Astrocyte (in vitro differentiated cells and primary cell): ENCODE data around the gene DYRK4. TPM values are rescaled to one million over a fixed set of nuclear protein-coding genes. Genes with fewer than 3 reads are reported as not detected.
A peak's percentile ranks its signal among the peaks of the same experiment; 100 is the strongest.

Experiments used
- DNase-seq: peaks from one replicate; pipeline ENCODE4 v3.0.0-alpha.2; 2010; ENCODE audit warnings: low read depth
- FAIRE-seq: peaks from 2 replicates; lab custom pipeline; 2011; peaks lifted over from hg19 to GRCh38; lab: Jason Lieb, UNC
- H2AFZ ChIP-seq: 2 replicates; pipeline ENCODE4 v1.6.0; 2012; ENCODE audit warnings: low read depth, low read length, inconsistent platforms
- H3K27ac ChIP-seq: 2 replicates; pipeline ENCODE4 v1.5.1; 2011; ENCODE audit warnings: low read depth, low read length, inconsistent platforms
- H3K27me3 ChIP-seq: 2 replicates; pipeline ENCODE4 v1.6.0; 2011; ENCODE audit warnings: low read length, inconsistent platforms; ENCODE audit not compliant: insufficient read depth
- H3K36me3 ChIP-seq: 2 replicates; pipeline ENCODE4 v1.5.1; 2011; ENCODE audit warnings: low read length, inconsistent platforms; ENCODE audit not compliant: insufficient read depth
- H3K4me1 ChIP-seq: 2 replicates; pipeline ENCODE4 v1.5.1; 2011; ENCODE audit warnings: low read length, inconsistent platforms; ENCODE audit not compliant: insufficient read depth
- H3K4me2 ChIP-seq: 2 replicates; pipeline ENCODE4 v1.6.0; 2012; ENCODE audit warnings: low read length, inconsistent platforms
- H3K4me3 ChIP-seq: 2 replicates; pipeline ENCODE4 v1.5.1; 2011; ENCODE audit warnings: low read depth, mild to moderate bottlenecking, low read length, inconsistent platforms; ENCODE audit not compliant: insufficient read depth
- H3K79me2 ChIP-seq: 2 replicates; pipeline ENCODE4 v1.6.0; 2012; ENCODE audit warnings: mild to moderate bottlenecking, low read length, inconsistent platforms; ENCODE audit not compliant: insufficient read depth
- H3K9ac ChIP-seq: 2 replicates; pipeline ENCODE4 v1.6.0; 2012; ENCODE audit warnings: mild to moderate bottlenecking, low read length, inconsistent platforms
- H3K9me3 ChIP-seq: 2 replicates; pipeline ENCODE4 v1.5.1; 2012; ENCODE audit warnings: low read depth, mild to moderate bottlenecking, low read length, inconsistent platforms; ENCODE audit not compliant: insufficient read depth
- H4K20me1 ChIP-seq: 2 replicates; pipeline ENCODE4 v1.6.0; 2012; ENCODE audit warnings: low read length, inconsistent platforms; ENCODE audit not compliant: insufficient read depth
- H3K27ac Mint-ChIP-seq: one replicate; pipeline ENCODE4 v1.8.0; 2021; ENCODE audit warnings: mild to moderate bottlenecking, mixed read lengths; ENCODE audit not compliant: unreplicated experiment
- H3K27me3 Mint-ChIP-seq: one replicate; pipeline ENCODE4 v1.8.0; 2021; ENCODE audit warnings: low read depth, mixed read lengths; ENCODE audit not compliant: unreplicated experiment
- H3K36me3 Mint-ChIP-seq: one replicate; pipeline ENCODE4 v1.8.0; 2021; ENCODE audit warnings: low read depth, mixed read lengths; ENCODE audit not compliant: unreplicated experiment
- H3K4me1 Mint-ChIP-seq: one replicate; pipeline ENCODE4 v1.8.0; 2021; ENCODE audit warnings: low read depth, mixed read lengths; ENCODE audit not compliant: unreplicated experiment
- H3K4me3 Mint-ChIP-seq: one replicate; pipeline ENCODE4 v1.8.0; 2021; ENCODE audit warnings: mild to moderate bottlenecking, moderate library complexity, mixed read lengths; ENCODE audit not compliant: unreplicated experiment
- H3K9me3 Mint-ChIP-seq: one replicate; pipeline ENCODE4 v1.8.0; 2021; ENCODE audit warnings: mild to moderate bottlenecking, mixed read lengths; ENCODE audit not compliant: unreplicated experiment
- EZH2 ChIP-seq: IDR thresholded peaks from 2 replicates; pipeline ENCODE4 v1.6.1; 2012; ENCODE audit warnings: mild to moderate bottlenecking, low read length, inconsistent platforms; ENCODE audit not compliant: insufficient read depth
- total RNA-seq: library from RNA; stranded (reverse); gene quantifications from 2 replicates; pipeline ENCODE4 v1.2.1, GENCODE V29; 2021
- TF ChIP-seq, protein P1 (sequence below): IDR thresholded peaks from 2 replicates; pipeline ENCODE4 v1.5.1; 2011; ENCODE audit warnings: low read depth, mild to moderate bottlenecking, inconsistent platforms, low read length, moderate library complexity; ENCODE audit not compliant: insufficient read depth

Gene DYRK4
- total RNA-seq, 1 donor from 2014 or later: 33.9 TPM

DNA sequence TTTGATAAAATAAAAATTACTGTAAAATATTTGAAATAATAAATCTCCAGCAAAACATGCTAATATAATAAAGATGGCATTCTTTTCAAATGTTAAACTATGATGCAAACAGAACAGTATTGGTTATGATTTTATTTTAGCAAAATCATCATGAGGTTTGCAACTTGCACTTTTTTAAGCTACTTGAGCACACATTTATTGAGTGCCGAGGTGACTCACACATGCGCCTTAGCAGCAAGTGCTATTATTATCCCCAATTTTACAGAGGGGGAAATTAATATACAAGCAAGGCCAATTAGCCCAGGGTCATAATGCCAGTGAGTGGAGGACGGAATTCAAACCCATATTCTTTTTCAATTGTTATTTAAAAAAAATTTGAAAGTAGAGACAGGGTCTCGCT, 7.3 kb downstream of the DYRK4 start:
- Mint-ChIP-seq H3K9me3 (no peaks in the 10 kb centered on the region), H3K4me3 (no peak overlapping the region), H3K27me3 (peaks cover 9% of the 10 kb centered on the region), H3K4me1 (peaks cover 3% of the 10 kb centered on the region), H3K27ac (no peak overlapping the region), H3K36me3 (no peaks in the 10 kb centered on the region)
- Histone ChIP-seq H2AFZ (no peak overlapping the region), H3K79me2 (no peaks in the 10 kb centered on the region), H3K27me3 (no peaks in the 10 kb centered on the region), H3K9me3 (no peaks in the 10 kb centered on the region), H3K4me3 (no peak overlapping the region), H3K4me1 (no peaks in the 10 kb centered on the region), H3K4me2 (no peak overlapping the region), H4K20me1 (no peaks in the 10 kb centered on the region), H3K9ac (no peak overlapping the region), H3K27ac (no peak overlapping the region), H3K36me3 (no peaks in the 10 kb centered on the region)
- DNase-seq (no peak), FAIRE-seq (no peak)
- TF ChIP-seq, protein P1, sequence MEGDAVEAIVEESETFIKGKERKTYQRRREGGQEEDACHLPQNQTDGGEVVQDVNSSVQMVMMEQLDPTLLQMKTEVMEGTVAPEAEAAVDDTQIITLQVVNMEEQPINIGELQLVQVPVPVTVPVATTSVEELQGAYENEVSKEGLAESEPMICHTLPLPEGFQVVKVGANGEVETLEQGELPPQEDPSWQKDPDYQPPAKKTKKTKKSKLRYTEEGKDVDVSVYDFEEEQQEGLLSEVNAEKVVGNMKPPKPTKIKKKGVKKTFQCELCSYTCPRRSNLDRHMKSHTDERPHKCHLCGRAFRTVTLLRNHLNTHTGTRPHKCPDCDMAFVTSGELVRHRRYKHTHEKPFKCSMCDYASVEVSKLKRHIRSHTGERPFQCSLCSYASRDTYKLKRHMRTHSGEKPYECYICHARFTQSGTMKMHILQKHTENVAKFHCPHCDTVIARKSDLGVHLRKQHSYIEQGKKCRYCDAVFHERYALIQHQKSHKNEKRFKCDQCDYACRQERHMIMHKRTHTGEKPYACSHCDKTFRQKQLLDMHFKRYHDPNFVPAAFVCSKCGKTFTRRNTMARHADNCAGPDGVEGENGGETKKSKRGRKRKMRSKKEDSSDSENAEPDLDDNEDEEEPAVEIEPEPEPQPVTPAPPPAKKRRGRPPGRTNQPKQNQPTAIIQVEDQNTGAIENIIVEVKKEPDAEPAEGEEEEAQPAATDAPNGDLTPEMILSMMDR: no peak
- no peak for TF ChIP-seq EZH2

DNA sequence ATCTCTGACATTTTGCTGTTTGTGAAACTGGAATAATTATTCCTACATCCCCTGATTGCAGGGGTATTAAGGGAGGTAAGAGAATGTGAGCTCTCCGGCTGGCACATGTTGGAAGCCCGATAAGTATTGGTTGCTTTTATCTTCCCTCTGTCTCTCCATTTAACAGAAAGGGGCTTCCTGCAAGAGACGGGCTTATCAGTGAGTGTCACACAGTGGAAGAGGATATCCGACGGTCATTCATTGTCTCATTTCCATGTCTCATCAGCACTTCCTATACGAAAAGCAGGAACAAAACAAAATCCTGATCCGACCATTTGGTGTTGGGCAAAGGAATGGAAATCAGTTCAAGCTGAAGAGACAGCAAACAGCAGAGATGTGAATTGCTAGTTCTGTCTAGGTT, 10.7 kb downstream of the DYRK4 start:
- H4K20me1 ChIP-seq: no peaks in the 10 kb centered on the region
- H3K4me2 ChIP-seq: no peak overlapping the region
- H3K79me2 ChIP-seq: no peaks in the 10 kb centered on the region
- Mint-ChIP-seq H3K4me3 (no peak overlapping the region), H3K27ac (no peak overlapping the region), H3K9me3 (no peaks in the 10 kb centered on the region), H3K36me3 (no peaks in the 10 kb centered on the region), H3K27me3 (peaks cover 2% of the 10 kb centered on the region), H3K4me1 (peaks cover 3% of the 10 kb centered on the region)
- no peak overlapping the region for H3K4me3 ChIP-seq
- TF ChIP-seq EZH2: no peak
- TF ChIP-seq, protein P1: no peak
- H3K36me3 ChIP-seq: no peaks in the 10 kb centered on the region
- H3K4me1 ChIP-seq: no peaks in the 10 kb centered on the region
- no peaks in the 10 kb centered on the region for H3K9me3 ChIP-seq
- no peak overlapping the region for H2AFZ ChIP-seq
- no peak overlapping the region for H3K27ac ChIP-seq
- FAIRE-seq (no peak), DNase-seq (no peak)
- no peak overlapping the region for H3K9ac ChIP-seq
- H3K27me3 ChIP-seq: no peaks in the 10 kb centered on the region

DNA sequence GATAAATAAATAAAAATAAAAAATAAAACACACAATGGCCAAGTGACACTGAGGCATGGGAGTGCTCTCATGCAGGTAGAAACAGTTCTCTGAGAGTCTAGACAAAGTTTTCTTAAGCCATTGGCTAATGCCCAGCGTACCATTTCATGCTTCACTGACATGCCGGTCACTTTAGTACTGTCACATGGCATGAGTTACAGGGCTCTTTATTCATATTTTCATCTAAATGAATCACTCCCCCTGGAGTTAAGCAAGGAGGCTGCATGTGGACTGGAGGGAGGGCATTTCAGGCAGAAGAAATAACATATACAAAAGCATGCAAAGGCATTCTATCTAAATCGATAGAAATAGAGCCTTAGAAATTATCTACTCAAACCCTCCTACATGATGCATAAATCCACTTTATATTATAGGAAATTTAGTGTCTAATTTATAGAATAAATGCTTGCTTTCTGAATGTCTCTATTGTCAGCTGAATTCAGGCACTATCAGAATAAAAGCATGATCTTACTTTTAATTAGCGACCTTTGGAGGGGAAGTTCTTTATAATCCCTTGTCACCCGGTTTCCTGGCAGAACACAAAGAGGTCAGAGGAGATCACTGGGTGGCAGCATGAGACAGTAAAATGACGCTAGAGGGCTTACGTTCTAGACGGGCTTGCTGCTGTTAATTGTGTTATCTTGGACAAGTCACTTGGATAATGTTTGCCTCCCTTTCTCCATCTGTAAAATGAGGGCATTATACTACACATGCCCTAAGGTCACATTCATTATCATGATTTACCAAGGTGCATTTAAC, 17.5 kb downstream of the DYRK4 start:
- Histone ChIP-seq H3K4me3 (no peak overlapping the region), H3K4me1 (no peaks in the 10 kb centered on the region), H3K27me3 (no peaks in the 10 kb centered on the region), H3K4me2 (no peak overlapping the region), H2AFZ (no peak overlapping the region), H3K9me3 (no peaks in the 10 kb centered on the region), H3K9ac (no peak overlapping the region), H3K36me3 (no peaks in the 10 kb centered on the region), H3K27ac (no peak overlapping the region), H4K20me1 (no peaks in the 10 kb centered on the region), H3K79me2 (no peaks in the 10 kb centered on the region)
- FAIRE-seq: no peak
- no peak for DNase-seq
- H3K36me3 Mint-ChIP-seq: no peaks in the 10 kb centered on the region
- peaks cover 3% of the 10 kb centered on the region for H3K9me3 Mint-ChIP-seq
- H3K4me1 Mint-ChIP-seq: no peaks in the 10 kb centered on the region
- H3K27me3 Mint-ChIP-seq: peaks cover 11% of the 10 kb centered on the region
- H3K4me3 Mint-ChIP-seq: no peak overlapping the region
- H3K27ac Mint-ChIP-seq: no peak overlapping the region
- TF ChIP-seq, protein P1: peak; percentile 29
- TF ChIP-seq EZH2: no peak
